Panc1 (cell line): Measurements from ENCODE around the gene DAPK1.

Experiments
- CTCF ChIP-seq: fragments of 450-650 bp; IDR thresholded peaks from 2 replicates; pipeline ENCODE4 v1.5.1; 2017; ENCODE audit warnings: mild to moderate bottlenecking
- POLR2AphosphoS5 ChIP-seq: IDR thresholded peaks from 2 replicates; pipeline ENCODE4 v1.6.1; 2012; ENCODE audit warnings: mild to moderate bottlenecking, low read depth, low read length, moderate library complexity
- REST ChIP-seq, 2 experiments: IDR thresholded peaks; 2 replicates each; pipeline ENCODE4 v1.6.1; 2011 to 2012; ENCODE audit warnings: low read depth in 2 of 2, control low read depth in 1 of 2, low read length in 1 of 2, mild to moderate bottlenecking in 1 of 2, moderate library complexity in 1 of 2; ENCODE audit not compliant: insufficient read depth in 1 of 2
- SIN3A ChIP-seq: IDR thresholded peaks from 2 replicates; pipeline ENCODE4 v1.6.1; 2012; ENCODE audit warnings: low read depth, mild to moderate bottlenecking, low read length, moderate library complexity, borderline replicate concordance; ENCODE audit not compliant: insufficient read depth
- TCF7L2 ChIP-seq: IDR thresholded peaks from 2 replicates; pipeline ENCODE4 v1.6.1; 2011; ENCODE audit warnings: mild to moderate bottlenecking, low read depth, low read length, inconsistent platforms

DNA sequence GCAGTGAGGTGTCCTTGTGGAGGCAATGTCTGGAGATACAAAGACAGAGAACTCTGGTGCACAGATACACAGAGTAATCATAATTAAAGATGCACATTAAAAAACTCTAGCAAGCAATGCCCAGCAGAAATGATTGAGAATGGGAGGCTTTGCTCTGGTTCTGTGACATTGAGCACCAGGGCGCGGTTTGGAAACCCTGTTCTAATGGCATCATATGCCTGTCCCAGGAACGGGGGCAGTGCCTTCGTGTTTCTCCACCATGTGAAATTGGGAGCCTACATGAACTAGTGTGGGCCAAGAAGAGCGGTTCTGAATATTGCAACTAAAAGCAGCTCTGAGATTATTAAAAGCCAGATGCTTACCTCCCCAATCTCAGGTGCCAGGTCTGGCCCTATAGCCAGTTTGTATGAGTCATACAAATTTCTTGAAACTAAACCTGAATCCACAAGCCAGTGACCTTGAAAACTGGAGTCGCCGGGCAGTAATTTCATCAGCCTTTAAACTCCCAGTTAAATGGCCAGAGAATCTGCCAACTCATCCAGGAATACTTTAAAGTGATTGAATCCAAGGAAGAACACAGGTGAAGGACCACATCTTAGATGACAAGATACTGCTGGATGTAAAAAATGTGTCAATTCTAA is 206.1 kb downstream of the DAPK1 start:
- TF ChIP-seq REST (IDR thresholded peaks at IDR 0.05; ENCODE audit: insufficient read depth in 1 of 2, low read depth in 2 of 2, low read length in 1 of 2) (no peak), CTCF (no peak), POLR2AphosphoS5 (no peak), TCF7L2 (no peak), SIN3A (no peak)
